Measurements from ENCODE around the gene ICA1. TPM values are rescaled to one million over a fixed set of nuclear protein-coding genes. Genes with fewer than 3 reads are reported as not detected.

The ICA1 gene
- total RNA-seq, 6 donors from 2014 or later, result 19.3 to 85.4 (median 44.6) TPM

- TF ChIP-seq, protein P1, sequence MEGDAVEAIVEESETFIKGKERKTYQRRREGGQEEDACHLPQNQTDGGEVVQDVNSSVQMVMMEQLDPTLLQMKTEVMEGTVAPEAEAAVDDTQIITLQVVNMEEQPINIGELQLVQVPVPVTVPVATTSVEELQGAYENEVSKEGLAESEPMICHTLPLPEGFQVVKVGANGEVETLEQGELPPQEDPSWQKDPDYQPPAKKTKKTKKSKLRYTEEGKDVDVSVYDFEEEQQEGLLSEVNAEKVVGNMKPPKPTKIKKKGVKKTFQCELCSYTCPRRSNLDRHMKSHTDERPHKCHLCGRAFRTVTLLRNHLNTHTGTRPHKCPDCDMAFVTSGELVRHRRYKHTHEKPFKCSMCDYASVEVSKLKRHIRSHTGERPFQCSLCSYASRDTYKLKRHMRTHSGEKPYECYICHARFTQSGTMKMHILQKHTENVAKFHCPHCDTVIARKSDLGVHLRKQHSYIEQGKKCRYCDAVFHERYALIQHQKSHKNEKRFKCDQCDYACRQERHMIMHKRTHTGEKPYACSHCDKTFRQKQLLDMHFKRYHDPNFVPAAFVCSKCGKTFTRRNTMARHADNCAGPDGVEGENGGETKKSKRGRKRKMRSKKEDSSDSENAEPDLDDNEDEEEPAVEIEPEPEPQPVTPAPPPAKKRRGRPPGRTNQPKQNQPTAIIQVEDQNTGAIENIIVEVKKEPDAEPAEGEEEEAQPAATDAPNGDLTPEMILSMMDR (IDR thresholded peaks at IDR 0.05), result no peak
- TF ChIP-seq EP300 (IDR thresholded peaks at IDR 0.05) (no peak), POLR2A (IDR thresholded peaks at IDR 0.05) (no peak), POLR2AphosphoS5 (IDR thresholded peaks at IDR 0.05) (no peak)
- no peak overlapping the region for H3K27ac ChIP-seq
- WGBS, 2 donors, result 94 to 97% methylated on average over 9 of the region's 9 CpGs
- H3K4me1 ChIP-seq, result no peaks in the 10 kb centered on the region
- ATAC-seq (ENCODE audit: low FRiP score in 2 of 2) (no peak), DNase-seq (no peak)
- H3K4me3 ChIP-seq, result no peak overlapping the region
- H3K36me3 ChIP-seq, result peaks cover 0 to 5% (median 0%) of the 10 kb centered on the region in 4 donors
- H3K27me3 ChIP-seq, result no peaks in the 10 kb centered on the region
- no peaks in the 10 kb centered on the region for H3K9me3 ChIP-seq
Measured at GRCh38 chr7:8070451-8071180, 191.4 kb downstream of the ICA1 start.

DNA sequence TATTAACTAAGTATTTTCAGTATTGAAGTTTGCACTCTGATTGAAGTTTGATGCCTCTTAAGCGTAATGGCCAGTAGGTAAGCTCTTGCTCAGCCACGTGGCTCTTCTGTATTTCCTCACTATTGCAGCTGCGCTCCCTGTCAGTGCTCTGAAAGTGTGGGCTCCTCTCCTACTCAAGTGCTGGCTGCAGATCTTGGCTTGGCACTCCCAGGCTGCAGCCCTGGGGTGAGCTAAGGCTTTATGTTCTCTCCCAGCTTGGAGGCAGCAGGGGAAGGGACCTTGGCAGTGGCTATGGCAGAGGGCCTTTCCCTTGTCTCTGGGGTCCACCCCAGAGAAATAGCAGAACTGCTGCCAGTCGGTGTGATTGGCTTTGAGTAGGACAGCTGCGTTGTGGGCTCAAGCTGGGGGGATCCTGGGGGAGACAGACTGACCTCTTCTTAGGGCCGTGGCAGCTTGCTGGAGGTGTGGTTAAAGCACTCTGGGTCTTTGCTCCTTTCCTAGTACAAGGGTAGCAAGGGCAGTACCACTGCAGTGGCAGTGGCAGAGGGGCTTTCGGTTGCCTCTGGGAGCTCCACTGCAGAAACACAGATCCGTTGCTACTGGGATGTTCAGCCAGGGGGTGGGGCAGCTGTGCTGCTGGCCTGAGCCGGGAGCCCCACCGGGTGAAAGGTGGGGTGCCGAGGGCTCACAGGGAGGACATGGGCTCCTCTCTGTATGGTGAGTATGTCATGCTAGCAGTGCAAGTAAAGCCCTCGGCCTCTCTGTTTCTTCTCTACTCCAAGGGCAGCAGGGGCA, 192.9 kb downstream of the ICA1 start:
- H3K27ac ChIP-seq, result no peak overlapping the region
- H3K9me3 ChIP-seq, result no peaks in the 10 kb centered on the region
- no peaks in the 10 kb centered on the region for H3K4me1 ChIP-seq
- no peak for TF ChIP-seq POLR2A (IDR thresholded peaks at IDR 0.05)
- TF ChIP-seq, protein P1 (IDR thresholded peaks at IDR 0.05), result no peak
- no peak for TF ChIP-seq POLR2AphosphoS5 (IDR thresholded peaks at IDR 0.05)
- TF ChIP-seq EP300 (IDR thresholded peaks at IDR 0.05), result no peak
- DNase-seq, result peak in 1 of 2 donors; percentile 41
- 85 to 87% methylated on average over 8 to 12 of the region's 12 CpGs for WGBS, 2 donors
- peaks cover 0 to 5% (median 0%) of the 10 kb centered on the region in 4 donors for H3K36me3 ChIP-seq
- H3K4me3 ChIP-seq, result no peak overlapping the region
- ATAC-seq (ENCODE audit: low FRiP score in 2 of 2), result no peak
- no peaks in the 10 kb centered on the region for H3K27me3 ChIP-seq

DNA sequence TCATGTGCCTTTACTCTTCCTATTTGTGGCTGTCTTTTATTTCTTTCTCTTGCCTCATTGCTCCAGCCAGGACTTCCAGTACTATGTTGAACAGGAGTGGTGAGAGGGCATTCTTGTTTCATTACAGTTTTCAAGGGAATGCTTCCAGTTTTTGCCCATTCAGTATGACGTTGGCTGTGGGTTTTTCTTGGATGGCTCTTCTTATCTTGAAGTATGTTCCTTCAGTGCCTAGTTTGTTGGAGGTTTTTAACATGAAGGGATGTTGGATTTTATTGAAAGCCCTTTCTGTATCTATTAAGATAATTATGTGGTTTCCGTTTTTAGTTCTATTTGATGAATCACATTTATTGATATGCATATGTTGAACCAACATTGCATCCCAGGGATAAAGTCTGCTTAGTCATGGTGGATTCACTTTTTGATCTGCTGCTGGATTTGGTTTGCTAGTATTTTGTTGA, 196.6 kb downstream of the ICA1 start:
- Histone ChIP-seq H3K4me1 (no peaks in the 10 kb centered on the region), H3K27ac (no peak overlapping the region), H3K27me3 (no peaks in the 10 kb centered on the region), H3K4me3 (no peak overlapping the region), H3K36me3 (peaks cover 0 to 8% (median 2%) of the 10 kb centered on the region in 4 donors), H3K9me3 (no peaks in the 10 kb centered on the region)
- no peak for DNase-seq
- WGBS, 2 donors, result 81 to 90% methylated on average over 2 of the region's 2 CpGs
- ATAC-seq (ENCODE audit: low FRiP score in 2 of 2), result no peak
- TF ChIP-seq EP300 (IDR thresholded peaks at IDR 0.05) (no peak), POLR2AphosphoS5 (IDR thresholded peaks at IDR 0.05) (no peak), POLR2A (IDR thresholded peaks at IDR 0.05) (no peak)
- TF ChIP-seq, protein P1 (IDR thresholded peaks at IDR 0.05), result no peak

- no peak overlapping the region for H3K27ac ChIP-seq
- H3K9me3 ChIP-seq, result no peaks in the 10 kb centered on the region
- DNase-seq (peak in 1 of 2 donors; percentile 9), ATAC-seq (ENCODE audit: low FRiP score in 2 of 2) (no peak)
- WGBS, 2 donors, result 96% methylated on average over 12 of the region's 12 CpGs
- peaks cover 0 to 8% (median 4%) of the 10 kb centered on the region in 4 donors for H3K36me3 ChIP-seq
- TF ChIP-seq, protein P1 (IDR thresholded peaks at IDR 0.05), result no peak
- no peak for TF ChIP-seq POLR2AphosphoS5 (IDR thresholded peaks at IDR 0.05)
- TF ChIP-seq POLR2A (IDR thresholded peaks at IDR 0.05), result no peak
- TF ChIP-seq EP300 (IDR thresholded peaks at IDR 0.05), result no peak
- H3K27me3 ChIP-seq, result no peaks in the 10 kb centered on the region
- no peak overlapping the region for H3K4me3 ChIP-seq
- no peaks in the 10 kb centered on the region for H3K4me1 ChIP-seq
Measured at GRCh38 chr7:8064828-8065227, 197.1 kb downstream of the ICA1 start.
